Subcutaneous adipose tissue (tissue), 4 donors: ENCODE measurements around the gene HADHA. TPM values are rescaled to one million over a fixed set of nuclear protein-coding genes. Genes with fewer than 3 reads are reported as not detected.

Experiments used
- total RNA-seq, 4 donors: library from RNA; depleted of rRNA; stranded (reverse); fragments of >200 nt; gene quantifications; one replicate each; pipeline ENCODE4 v1.1.0, GENCODE V29; 2016
- TF ChIP-seq, protein P1 (sequence below): fragments of 450-650 bp; IDR thresholded peaks from one replicate; pipeline ENCODE4 v1.5.1; 2016; ENCODE audit warnings: low read depth, mild to moderate bottlenecking, control low read depth, antibody characterized with exemption, moderate library complexity

Gene HADHA
- total RNA-seq, 4 donors from 2014 or later = 162 to 196 (median 189) TPM

DNA sequence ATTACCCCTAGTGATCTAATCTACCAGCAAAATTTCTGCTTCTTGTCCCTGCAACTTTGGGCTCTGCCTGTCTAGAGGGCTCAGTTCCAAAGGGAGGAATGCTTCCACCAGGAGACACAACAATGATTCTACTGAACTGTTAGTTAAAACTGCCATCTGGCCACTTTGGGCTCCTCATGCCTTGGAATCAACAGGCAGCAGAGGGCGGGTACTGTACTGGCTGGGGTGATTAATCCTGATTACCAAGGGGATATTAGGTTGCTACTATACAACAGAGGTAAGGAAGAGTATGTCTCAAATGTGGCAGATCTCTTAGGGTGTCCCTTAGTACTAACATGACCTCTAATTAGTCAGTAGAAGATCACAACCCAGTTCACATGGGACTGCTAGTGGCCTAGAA is 21.4 kb downstream of the HADHA start:
- TF ChIP-seq, protein P1, sequence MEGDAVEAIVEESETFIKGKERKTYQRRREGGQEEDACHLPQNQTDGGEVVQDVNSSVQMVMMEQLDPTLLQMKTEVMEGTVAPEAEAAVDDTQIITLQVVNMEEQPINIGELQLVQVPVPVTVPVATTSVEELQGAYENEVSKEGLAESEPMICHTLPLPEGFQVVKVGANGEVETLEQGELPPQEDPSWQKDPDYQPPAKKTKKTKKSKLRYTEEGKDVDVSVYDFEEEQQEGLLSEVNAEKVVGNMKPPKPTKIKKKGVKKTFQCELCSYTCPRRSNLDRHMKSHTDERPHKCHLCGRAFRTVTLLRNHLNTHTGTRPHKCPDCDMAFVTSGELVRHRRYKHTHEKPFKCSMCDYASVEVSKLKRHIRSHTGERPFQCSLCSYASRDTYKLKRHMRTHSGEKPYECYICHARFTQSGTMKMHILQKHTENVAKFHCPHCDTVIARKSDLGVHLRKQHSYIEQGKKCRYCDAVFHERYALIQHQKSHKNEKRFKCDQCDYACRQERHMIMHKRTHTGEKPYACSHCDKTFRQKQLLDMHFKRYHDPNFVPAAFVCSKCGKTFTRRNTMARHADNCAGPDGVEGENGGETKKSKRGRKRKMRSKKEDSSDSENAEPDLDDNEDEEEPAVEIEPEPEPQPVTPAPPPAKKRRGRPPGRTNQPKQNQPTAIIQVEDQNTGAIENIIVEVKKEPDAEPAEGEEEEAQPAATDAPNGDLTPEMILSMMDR = no peak

DNA sequence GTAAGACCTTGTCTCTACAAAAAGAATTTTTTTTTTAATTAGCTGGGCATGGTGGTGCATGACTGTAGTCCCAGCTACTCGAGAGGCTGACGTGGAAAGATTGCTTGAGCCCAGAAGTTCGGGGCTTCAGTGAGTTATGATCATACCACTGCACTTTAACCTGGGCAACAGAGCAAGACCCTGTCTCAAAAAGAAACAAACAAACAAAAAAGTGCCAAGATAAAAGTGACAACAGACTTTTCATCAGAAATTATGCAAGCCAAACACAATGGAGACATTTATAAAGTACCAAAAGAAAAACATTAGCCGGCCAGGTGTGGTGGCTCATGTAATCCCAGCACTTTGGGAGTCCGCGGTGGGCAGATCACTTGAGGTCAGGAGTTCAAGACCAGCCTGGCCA is 26.7 kb downstream of the HADHA start:
- TF ChIP-seq, protein P1 = no peak

DNA sequence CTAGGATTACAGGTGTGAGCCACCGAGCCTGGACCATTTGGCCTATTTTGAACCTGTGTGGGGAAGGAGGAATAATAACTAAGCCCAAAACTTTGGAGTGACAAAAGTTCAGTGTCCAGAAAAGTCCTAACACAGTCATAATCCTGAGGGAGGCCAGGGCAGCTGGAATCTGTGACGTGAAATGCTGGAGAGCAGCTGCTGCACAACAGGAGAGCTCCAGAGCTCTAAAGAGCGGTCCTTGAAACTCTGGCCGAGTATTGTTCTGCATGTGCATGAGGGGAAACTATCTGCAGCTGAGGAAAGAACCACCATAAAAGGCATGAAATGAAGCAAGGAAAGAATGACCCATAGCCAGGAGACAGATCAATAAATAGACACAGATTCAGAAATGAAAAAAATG is 27.8 kb downstream of the HADHA start:
- TF ChIP-seq, protein P1 = no peak

DNA sequence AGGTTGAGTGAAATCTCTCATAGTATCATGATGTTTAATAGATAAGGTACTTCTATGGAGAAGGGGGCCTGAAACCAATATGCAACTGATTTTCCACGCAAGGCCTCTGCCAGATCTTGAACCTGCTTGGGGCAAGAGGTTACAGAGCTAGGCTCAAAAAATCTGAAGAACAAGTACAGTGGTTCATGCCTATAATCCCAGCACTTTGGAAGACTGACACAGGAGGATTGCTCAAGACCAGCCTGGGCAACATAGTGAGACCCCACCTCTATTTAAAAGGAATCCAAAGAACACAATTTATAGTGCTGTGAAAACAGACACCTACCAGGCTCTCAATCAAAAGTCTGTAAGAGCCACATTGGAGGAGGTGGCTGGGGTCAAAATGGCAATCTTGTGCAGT is 28.6 kb downstream of the HADHA start:
- TF ChIP-seq, protein P1 = no peak

DNA sequence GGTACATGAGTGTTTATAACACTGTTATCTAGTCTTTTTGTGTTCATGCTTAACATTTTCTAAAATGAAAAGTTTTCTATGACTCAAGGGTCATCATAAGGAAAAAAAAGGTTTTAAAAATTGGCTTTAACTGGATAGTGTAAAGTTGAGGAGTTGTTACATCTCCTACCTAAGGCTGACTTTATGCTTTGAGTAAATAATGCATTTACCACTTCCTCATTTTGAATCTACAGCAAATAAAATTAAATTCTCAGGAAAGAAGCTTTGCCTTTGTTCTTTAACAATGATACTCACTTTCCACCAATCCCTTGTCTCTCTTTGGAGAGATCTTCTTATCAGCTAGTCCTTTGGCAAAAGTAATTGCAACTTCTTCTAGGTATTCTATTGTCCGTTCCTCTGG is 29.7 kb downstream of the HADHA start:
- TF ChIP-seq, protein P1 = no peak

DNA sequence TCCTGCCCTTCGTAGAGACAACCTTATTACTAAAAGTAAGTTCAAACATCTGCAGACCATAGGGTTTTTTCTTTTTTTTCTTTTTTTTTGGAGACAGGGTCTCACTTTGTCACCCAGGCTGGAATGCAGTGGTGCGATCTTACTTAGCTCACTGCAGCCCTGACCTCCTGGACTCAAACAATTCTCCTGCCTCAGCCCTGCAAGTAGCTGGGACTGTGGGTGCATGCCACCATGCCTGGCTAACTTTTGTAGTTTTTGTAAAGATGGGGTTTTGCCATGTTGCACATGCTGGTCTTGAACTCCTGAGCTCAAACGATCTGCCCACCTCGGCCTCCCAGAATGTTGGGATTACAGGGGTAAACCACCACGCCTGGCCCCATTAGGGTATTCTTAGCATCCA is 32.4 kb downstream of the HADHA start:
- TF ChIP-seq, protein P1 = no peak

DNA sequence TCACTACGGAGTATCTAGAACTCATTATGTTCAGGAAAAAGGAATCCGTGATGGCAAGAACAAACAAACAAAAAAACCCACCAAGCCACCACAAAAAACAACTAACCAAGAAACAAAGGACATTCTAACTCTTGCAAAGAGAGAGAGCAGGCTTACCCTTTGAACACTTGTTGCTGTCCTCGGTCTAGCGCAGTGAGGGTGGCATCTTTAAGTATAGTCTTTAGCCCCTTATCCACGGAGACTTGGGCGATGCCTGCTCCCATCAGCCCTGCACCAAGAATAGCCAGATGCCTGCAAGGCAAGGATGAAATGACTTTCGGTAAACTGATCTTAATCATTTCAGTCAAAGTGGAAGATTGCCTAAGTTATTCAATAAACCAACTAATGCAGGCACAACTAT is 40.5 kb downstream of the HADHA start:
- TF ChIP-seq, protein P1 = no peak
